Endothelial cell of umbilical vein (primary cell): ENCODE measurements around the gene TCHHL1. TPM values are rescaled to one million over a fixed set of nuclear protein-coding genes. Genes with fewer than 3 reads are reported as not detected.

Source experiments
- BruUV-seq: library from RNA; stranded (reverse); fragments of 400-500 nt; replicated peaks from 2 replicates; lab custom pipeline; 2021; lab: Mats Ljungman, UMichigan
- CTCF ChIA-PET: fragments of 300-600, 350-600 bp; sonication (Branson Sonifier 250); formaldehyde crosslinking; loops from one replicate; lab custom pipeline; 2021; ENCODE audit warnings: antibody characterized with exemption, inconsistent platforms; lab: Charles Lee
- POLR2A ChIA-PET: fragments of 300-600, 350-600 bp; sonication (Branson Sonifier 250); formaldehyde crosslinking; loops from one replicate; lab custom pipeline; 2021; ENCODE audit warnings: antibody characterized with exemption, inconsistent platforms; lab: Charles Lee
- DNase-seq: peaks from one replicate; pipeline ENCODE4 v3.0.0-alpha.2; 2011; ENCODE audit warnings: low read depth, low spot score
- FAIRE-seq: peaks from 2 replicates; lab custom pipeline; 2011; peaks lifted over from hg19 to GRCh38; lab: Jason Lieb, UNC
- H2AFZ ChIP-seq: 2 replicates; pipeline ENCODE4 v1.6.0; 2012; ENCODE audit warnings: low read depth, low read length, control low read depth, inconsistent platforms
- H3K27ac ChIP-seq: 2 replicates; pipeline ENCODE4 v1.5.1; 2011; ENCODE audit warnings: low read depth, mild to moderate bottlenecking, control low read depth, low read length, moderate library complexity; ENCODE audit not compliant: insufficient read depth
- H3K27me3 ChIP-seq, 2 experiments: 2 replicates each; pipeline versions ENCODE4 v1.6.0 to v1.6.1; 2011; ENCODE audit warnings: low read length in 2 of 2, mixed read lengths in 1 of 2; ENCODE audit not compliant: control insufficient read depth in 2 of 2, insufficient read depth in 2 of 2
- H3K36me3 ChIP-seq, 2 experiments: 2 replicates in 1 of 2; 3 replicates in 1 of 2; pipeline ENCODE4 v1.5.1; 2011; ENCODE audit warnings: low read length in 2 of 2, mild to moderate bottlenecking in 1 of 2, moderate library complexity in 1 of 2; ENCODE audit not compliant: control insufficient read depth in 2 of 2, insufficient read depth in 2 of 2; ENCODE audit errors: extremely low read depth in 1 of 2
- H3K4me1 ChIP-seq: 3 replicates; pipeline ENCODE4 v1.5.1; 2011; ENCODE audit warnings: mild to moderate bottlenecking, low read length; ENCODE audit not compliant: control insufficient read depth, insufficient read depth; ENCODE audit errors: extremely low read depth
- H3K4me2 ChIP-seq: 2 replicates; pipeline ENCODE4 v1.6.1; 2011; ENCODE audit warnings: low read length, control low read depth, mixed read lengths; ENCODE audit not compliant: insufficient read depth
- H3K4me3 ChIP-seq, 3 experiments: fragments of 200-600 bp in 1 of 3; sonication (generic), shearing (Covaris generic) in 1 of 3; replicated peaks in 1 of 3; 2 replicates each; pipeline ENCODE4 v1.5.1; 2011 to 2016; ENCODE audit warnings: control low read depth in 3 of 3, low read length in 3 of 3, mild to moderate bottlenecking in 2 of 3, inconsistent platforms in 1 of 3, low read depth in 1 of 3, moderate library complexity in 1 of 3; ENCODE audit not compliant: insufficient read depth in 1 of 3
- H3K79me2 ChIP-seq: 2 replicates; pipeline ENCODE4 v1.6.0; 2012; ENCODE audit warnings: low read length, inconsistent platforms; ENCODE audit not compliant: control insufficient read depth, insufficient read depth
- H3K9ac ChIP-seq: replicated peaks from 2 replicates; pipeline ENCODE3; 2011; ENCODE audit warnings: low read length, control low read depth; ENCODE audit not compliant: insufficient read depth; ENCODE audit errors: extremely low read depth
- H3K9me1 ChIP-seq: replicated peaks from 3 replicates; pipeline ENCODE4 v1.6.0; 2011; ENCODE audit warnings: mild to moderate bottlenecking, low read length; ENCODE audit not compliant: control insufficient read depth, insufficient read depth; ENCODE audit errors: extremely low read depth
- H3K9me3 ChIP-seq: replicated peaks from 2 replicates; pipeline ENCODE4 v1.5.1; 2012; ENCODE audit warnings: low read length, inconsistent platforms; ENCODE audit not compliant: control insufficient read depth, insufficient read depth
- H4K20me1 ChIP-seq: replicated peaks from 2 replicates; pipeline ENCODE3; 2011; ENCODE audit warnings: mild to moderate bottlenecking, low read length; ENCODE audit not compliant: control insufficient read depth, insufficient read depth; ENCODE audit errors: extremely low read depth
- MAX ChIP-seq: IDR thresholded peaks from 2 replicates; pipeline ENCODE4 v1.6.1; 2011; ENCODE audit not compliant: insufficient read depth, insufficient read length
- POLR2A ChIP-seq: IDR thresholded peaks from 2 replicates; pipeline ENCODE4 v1.6.1; 2012; ENCODE audit warnings: low read depth, mild to moderate bottlenecking, control low read depth, low read length
- dilution Hi-C: fragments of 300-500 bp; cut with MboI; formaldehyde crosslinking; loops from one replicate; pipeline ENCODE4 v1.15.0; 2019; ENCODE audit warnings: low sequenced_read_pairs; ENCODE audit not compliant: extremely low pct_ligation_motif_present
- intact Hi-C: fragments of 100-400 bp; cut with micrococcal nuclease; formaldehyde crosslinking; loops from one replicate; pipeline ENCODE4 v1.10.0; 2022
- polyA plus RNA-seq, 4 experiments: library from polyadenylated mRNA; depleted of rRNA in 3 of 4; stranded (reverse) in 3 of 4; unstranded in 1 of 4; fragments of >200 nt; gene quantifications; 2 replicates each; pipeline versions ENCODE4 v1.2.1 to v1.2.3, GENCODE V29; 2011 to 2012; ENCODE audit warnings: missing spikeins in 1 of 4
- small RNA-seq: library from RNA; depleted of rRNA; stranded (forward); fragments of <200 nt; gene quantifications from one replicate; pipeline ENCODE3, GENCODE V24; 2012; ENCODE audit warnings: low replicate concordance, low read depth; ENCODE audit not compliant: insufficient read depth, insufficient read length
- total RNA-seq: library from RNA; stranded (reverse); gene quantifications from 2 replicates; pipeline ENCODE4 v1.2.3, GENCODE V29; 2021

TCHHL1 gene
- total and polyA plus RNA-seq, 2 donors (not counting 3 experiments of a cell fraction or from before 2014, with no cell fraction given): not detected

- no peak overlapping the region for H2AFZ ChIP-seq
- BruUV-seq: no TSS peak
- no peak overlapping the region for H3K9ac ChIP-seq
- ChIA-PET POLR2A (no interaction called here), CTCF (interaction anchor here (0.6 to 2.1 kb wide), 24 partner anchors 9 to 424 kb away, joined by 3 to 13 read pairs (median 6); partner anchors contain the start of gene S100A10)
- H3K4me1 ChIP-seq: peaks cover 21% of the 10 kb centered on the region
- peak overlapping the region in 1 of 3 experiments; percentile 99 for H3K4me3 ChIP-seq
- dilution Hi-C loops (no loop called here), intact Hi-C loops (loop anchor here (1.0 to 5.0 kb wide), 2 partner anchors 100 to 1958 kb away; partner anchors contain the start of gene RPS27)
- H3K9me3 ChIP-seq: no peaks in the 10 kb centered on the region
- H3K79me2 ChIP-seq: peaks cover 34% of the 10 kb centered on the region
- H3K36me3 ChIP-seq: peaks cover 10 to 13% of the 10 kb centered on the region in 2 experiments
- peaks cover 4 to 5% of the 10 kb centered on the region in 2 experiments for H3K27me3 ChIP-seq
- H3K9me1 ChIP-seq: no peaks in the 10 kb centered on the region
- no peak for DNase-seq
- H4K20me1 ChIP-seq: no peaks in the 10 kb centered on the region
- peak overlapping the region; percentile 92 for H3K4me2 ChIP-seq
- peak; percentile 37 for FAIRE-seq
- TF ChIP-seq MAX: no peak
- TF ChIP-seq POLR2A: no peak
- peak overlapping the region; percentile 81 for H3K27ac ChIP-seq
These were observed 54.6 kb downstream of the TCHHL1 start for GRCh38 chr1:152034324-152034653.

Small RNAs within 50 kb of the gene (small RNA-seq; reads per million reads assigned to genes)
- not detected for gene SPTLC1P4

Other genes starting within 250 kb of the TCHHL1 start
- 0.18 TPM in 1 of 2 replicates, not detected in the other for gene C2CD4D, start 249.2 kb downstream of the TCHHL1 start, total RNA-seq
- gene C2CD4D, start 249.2 kb downstream of the TCHHL1 start, polyA plus RNA-seq: 0.05 TPM in 1 of 2 replicates, not detected in the other
- gene THEM5, start 235.4 kb downstream of the TCHHL1 start, total RNA-seq: not detected in 2 replicates
- not detected in 2 replicates for gene THEM5, start 235.4 kb downstream of the TCHHL1 start, polyA plus RNA-seq
- gene THEM4, start 179.6 kb downstream of the TCHHL1 start, total RNA-seq: 22.1 and 24.9 TPM in 2 replicates
- gene THEM4, start 179.6 kb downstream of the TCHHL1 start, polyA plus RNA-seq: 19.2 and 22.3 TPM in 2 replicates
- gene S100A10, start 95.2 kb downstream of the TCHHL1 start, total RNA-seq: 650 and 779 TPM in 2 replicates
- gene S100A10, start 95.2 kb downstream of the TCHHL1 start, polyA plus RNA-seq: 56.7 and 76.8 TPM in 2 replicates
- gene S100A11, start 52.1 kb downstream of the TCHHL1 start, total RNA-seq: 461 and 505 TPM in 2 replicates
- 497 and 528 TPM in 2 replicates for gene S100A11, start 52.1 kb downstream of the TCHHL1 start, polyA plus RNA-seq
- gene TCHH, start 26.4 kb upstream of the TCHHL1 start, total RNA-seq: not detected in 2 replicates
- gene TCHH, start 26.4 kb upstream of the TCHHL1 start, polyA plus RNA-seq: not detected in 2 replicates
- not detected in 2 replicates for gene RPTN, start 70.2 kb upstream of the TCHHL1 start, total RNA-seq
- not detected in 2 replicates for gene RPTN, start 70.2 kb upstream of the TCHHL1 start, polyA plus RNA-seq
- not detected in 2 replicates for gene HRNR, start 135.1 kb upstream of the TCHHL1 start, total RNA-seq
- gene HRNR, start 135.1 kb upstream of the TCHHL1 start, polyA plus RNA-seq: not detected in 2 replicates
- gene FLG, start 236.2 kb upstream of the TCHHL1 start, total RNA-seq: not detected in 2 replicates
- not detected in 2 replicates for gene FLG, start 236.2 kb upstream of the TCHHL1 start, polyA plus RNA-seq